T-helper 2 cell treated with Interferon-gamma antibody and Interleukin-4, amounts not matched to agents 5 μg/mL and 100 μg/mL, for 36 hours (primary cell): ENCODE results near the gene NANOS2.

Source experiments
- DNase-seq: peaks from one replicate; pipeline ENCODE4 v3.0.0; 2021; ENCODE audit warnings: low spot score
- H3K27ac Mint-ChIP-seq: one replicate; pipeline ENCODE4 v1.8.0; 2021; ENCODE audit warnings: mild to moderate bottlenecking, mixed read lengths
- H3K27me3 Mint-ChIP-seq: one replicate; pipeline ENCODE4 v1.8.0; 2021; ENCODE audit warnings: low read depth, mixed read lengths
- H3K36me3 Mint-ChIP-seq: one replicate; pipeline ENCODE4 v1.8.0; 2021; ENCODE audit warnings: low read depth, mixed read lengths
- H3K4me1 Mint-ChIP-seq: one replicate; pipeline ENCODE4 v1.8.0; 2021; ENCODE audit warnings: low read depth, mixed read lengths
- H3K4me3 Mint-ChIP-seq: one replicate; pipeline ENCODE4 v1.8.0; 2022; ENCODE audit warnings: mild to moderate bottlenecking, moderate library complexity, mixed read lengths
- H3K9me3 Mint-ChIP-seq: one replicate; pipeline ENCODE4 v1.8.0; 2021; ENCODE audit warnings: mixed read lengths

NANOS2 gene

DNA sequence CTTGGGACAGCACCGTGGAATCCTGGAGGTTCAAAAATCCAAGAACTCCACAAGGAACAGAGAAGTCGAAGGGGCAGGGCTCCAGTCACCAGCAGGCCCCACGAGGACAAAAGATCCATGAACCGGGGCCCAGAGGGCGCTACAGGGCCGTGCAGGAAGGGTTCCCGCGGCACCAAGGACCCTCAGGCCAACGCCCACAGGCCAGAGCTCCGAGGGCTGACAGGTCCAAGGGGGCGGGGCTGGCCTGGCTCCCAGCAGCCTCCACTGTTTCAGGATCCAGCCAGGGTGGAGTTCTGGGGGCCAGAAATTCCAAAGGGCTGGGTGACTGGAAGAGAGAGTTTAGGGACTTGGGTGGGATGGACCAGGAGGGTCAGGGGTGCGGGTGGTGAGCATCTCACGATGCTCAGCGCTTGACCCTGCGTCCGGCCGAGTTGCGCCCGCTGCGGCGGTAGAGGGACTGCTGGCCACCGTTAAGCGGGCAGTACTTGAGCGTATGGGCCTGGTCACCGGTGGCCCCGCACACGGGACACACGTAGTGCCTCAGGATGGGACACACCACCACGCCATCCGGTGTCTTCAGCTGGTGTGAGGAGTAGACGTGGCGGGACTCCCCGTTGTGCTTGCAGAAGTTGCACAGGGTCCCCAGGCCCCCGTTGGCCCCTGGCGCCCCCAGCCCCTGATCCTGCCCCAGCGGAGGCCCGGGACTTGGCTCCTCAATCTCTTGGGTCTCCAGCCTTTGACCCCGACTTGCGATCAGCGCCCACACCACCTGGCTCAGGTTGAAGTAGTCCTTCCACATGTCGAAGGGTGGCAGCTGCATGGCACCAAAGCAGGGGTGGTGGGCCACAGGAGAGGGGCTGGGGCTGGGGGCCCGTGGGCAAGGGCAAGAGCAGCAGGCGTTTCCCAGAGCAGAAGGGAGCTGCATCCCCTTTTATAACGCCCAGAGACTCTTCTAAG, at the start of gene NANOS2:
TSS of gene NANOS2 (minus strand) at position 905 of the 957 bp plus-strand sequence. CDS start at position 820, 85 bp downstream.
- peaks cover 21% of the 10 kb centered on the region for H3K4me1 Mint-ChIP-seq
- H3K4me3 Mint-ChIP-seq, result no peak within 1 kb of the TSS
- H3K27ac Mint-ChIP-seq, result no peak within 1 kb of the TSS
- no peaks in the 10 kb centered on the region for H3K36me3 Mint-ChIP-seq
- no peaks in the 10 kb centered on the region for H3K9me3 Mint-ChIP-seq
- H3K27me3 Mint-ChIP-seq, result no peaks in the 10 kb centered on the region
- no peak for DNase-seq

DNA sequence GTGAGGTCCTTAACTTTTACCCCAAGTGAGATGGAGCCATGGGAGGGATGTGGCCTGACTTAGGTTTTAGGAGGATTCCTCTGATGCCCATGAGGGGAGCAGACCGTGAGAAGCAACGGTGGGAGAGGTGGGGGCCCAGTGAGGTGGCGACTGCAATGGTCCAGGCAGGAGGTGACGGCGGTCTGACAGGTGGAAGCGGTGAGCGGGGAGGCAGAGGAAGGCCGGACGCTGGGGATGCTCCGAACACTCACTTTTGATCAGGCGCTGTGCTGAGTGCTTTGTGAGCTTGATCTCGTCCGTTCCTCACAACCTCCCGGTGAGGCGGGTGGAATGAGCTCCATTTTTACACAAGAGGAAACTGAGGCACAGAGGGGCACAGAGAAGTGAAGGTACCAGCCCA, 47.4 kb upstream of the NANOS2 start:
- no peaks in the 10 kb centered on the region for H3K4me1 Mint-ChIP-seq
- H3K27me3 Mint-ChIP-seq, result peaks cover 39% of the 10 kb centered on the region
- no peak overlapping the region for H3K4me3 Mint-ChIP-seq
- no peaks in the 10 kb centered on the region for H3K36me3 Mint-ChIP-seq
- DNase-seq, result no peak
- H3K27ac Mint-ChIP-seq, result no peak overlapping the region
- H3K9me3 Mint-ChIP-seq, result no peaks in the 10 kb centered on the region

DNA sequence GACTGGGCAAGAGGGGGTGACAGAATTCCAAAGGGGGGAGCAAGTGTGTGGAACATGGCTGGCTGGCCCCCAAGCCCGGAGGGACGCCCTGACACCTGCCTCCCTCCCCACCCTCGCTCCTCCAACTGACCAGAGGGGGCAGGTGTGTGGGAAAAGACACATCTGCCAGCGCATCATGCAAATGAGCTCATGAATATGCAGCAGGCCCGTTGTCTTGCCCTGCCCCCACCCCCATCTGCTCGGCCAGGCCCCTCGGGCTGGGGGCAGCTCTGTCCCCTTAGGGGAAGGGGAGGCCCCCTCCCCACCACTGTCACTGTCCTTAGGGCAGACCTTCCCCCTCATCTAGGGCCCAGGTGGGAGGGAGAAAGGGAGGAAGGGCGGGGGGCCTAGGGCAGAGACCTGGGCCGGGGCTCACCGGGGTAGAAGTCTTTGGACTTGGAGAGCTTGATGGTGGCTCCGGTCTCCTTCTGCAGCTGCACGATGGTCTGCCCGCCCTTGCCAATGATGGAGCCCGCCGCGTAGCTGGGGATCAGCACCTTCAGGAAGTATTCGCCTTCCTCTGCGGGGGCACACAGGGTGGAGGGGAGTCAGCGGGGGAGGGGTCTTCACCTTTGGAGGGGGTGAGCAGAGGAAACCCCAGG, 46.1 kb upstream of the NANOS2 start:
- Mint-ChIP-seq H3K27ac (no peak overlapping the region), H3K4me1 (no peaks in the 10 kb centered on the region), H3K4me3 (no peak overlapping the region), H3K9me3 (no peaks in the 10 kb centered on the region), H3K36me3 (no peaks in the 10 kb centered on the region), H3K27me3 (peaks cover 35% of the 10 kb centered on the region)
- DNase-seq, result no peak

DNA sequence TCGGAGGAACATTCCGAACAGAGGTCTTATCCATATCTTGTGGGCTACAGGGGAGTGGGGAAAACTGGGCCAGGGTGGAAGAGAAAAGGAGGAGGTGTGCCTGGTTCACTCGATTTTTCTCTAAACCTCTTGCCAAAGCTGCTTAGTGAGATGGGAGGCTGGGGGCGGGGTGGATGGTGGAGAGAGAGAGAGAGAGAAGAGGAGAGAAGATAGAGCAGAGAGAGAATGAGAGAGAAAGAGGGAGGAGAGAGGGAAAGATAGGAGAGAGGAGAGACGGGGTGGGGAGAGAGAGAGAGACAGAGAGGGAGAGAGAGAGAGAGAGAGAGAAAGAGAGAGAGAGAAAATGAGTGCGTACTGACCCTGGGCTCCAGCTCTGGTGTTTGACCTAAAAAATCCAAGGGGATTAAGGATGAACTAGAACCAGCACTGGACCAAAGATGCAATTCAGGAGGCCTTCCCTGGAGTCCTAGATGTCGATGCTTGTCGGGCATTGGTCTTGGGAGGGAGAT, 45.0 kb upstream of the NANOS2 start:
- no peaks in the 10 kb centered on the region for H3K9me3 Mint-ChIP-seq
- no peak overlapping the region for H3K27ac Mint-ChIP-seq
- H3K4me3 Mint-ChIP-seq, result no peak overlapping the region
- peaks cover 38% of the 10 kb centered on the region for H3K27me3 Mint-ChIP-seq
- peaks cover 6% of the 10 kb centered on the region for H3K4me1 Mint-ChIP-seq
- DNase-seq, result no peak
- H3K36me3 Mint-ChIP-seq, result no peaks in the 10 kb centered on the region

DNA sequence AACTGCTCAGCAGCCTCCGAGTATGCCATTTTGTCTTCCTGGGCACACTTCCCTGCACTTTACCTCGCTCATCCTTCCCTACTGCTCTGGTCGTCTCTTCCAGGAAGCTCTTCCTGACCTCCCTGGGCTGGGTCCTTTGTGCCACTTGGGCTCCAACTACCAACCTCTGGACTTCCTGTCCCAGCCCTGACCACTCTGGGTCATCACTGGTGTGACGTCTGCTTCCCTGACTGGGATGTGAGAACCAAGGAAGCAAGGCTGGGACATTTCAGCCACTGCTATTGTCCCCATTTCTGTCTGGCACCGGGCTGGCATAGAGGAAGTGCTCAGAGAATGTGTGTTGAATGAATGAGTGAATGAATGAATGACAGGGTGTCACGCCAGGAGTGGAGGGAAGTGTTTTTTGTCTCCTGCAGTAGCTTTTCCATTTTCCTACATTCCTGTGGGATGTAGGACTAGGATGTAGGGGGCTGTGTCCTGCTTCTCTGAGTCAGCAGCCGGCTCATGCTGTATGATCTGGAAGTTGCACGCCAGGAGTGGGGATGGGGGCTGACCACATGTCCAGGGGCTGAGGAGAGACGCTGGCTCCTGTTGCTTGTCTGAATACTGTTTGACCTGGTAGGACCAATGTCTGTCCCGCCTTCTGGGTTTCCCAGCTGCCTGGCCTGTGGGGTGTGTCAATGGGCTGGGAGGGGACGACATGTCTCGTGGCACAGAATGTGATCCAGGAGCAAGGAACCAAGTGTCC, 44.4 kb upstream of the NANOS2 start:
- Mint-ChIP-seq H3K4me1 (peaks cover 6% of the 10 kb centered on the region), H3K27ac (no peak overlapping the region), H3K27me3 (peaks cover 38% of the 10 kb centered on the region), H3K9me3 (no peaks in the 10 kb centered on the region), H3K36me3 (no peaks in the 10 kb centered on the region), H3K4me3 (no peak overlapping the region)
- no peak for DNase-seq

DNA sequence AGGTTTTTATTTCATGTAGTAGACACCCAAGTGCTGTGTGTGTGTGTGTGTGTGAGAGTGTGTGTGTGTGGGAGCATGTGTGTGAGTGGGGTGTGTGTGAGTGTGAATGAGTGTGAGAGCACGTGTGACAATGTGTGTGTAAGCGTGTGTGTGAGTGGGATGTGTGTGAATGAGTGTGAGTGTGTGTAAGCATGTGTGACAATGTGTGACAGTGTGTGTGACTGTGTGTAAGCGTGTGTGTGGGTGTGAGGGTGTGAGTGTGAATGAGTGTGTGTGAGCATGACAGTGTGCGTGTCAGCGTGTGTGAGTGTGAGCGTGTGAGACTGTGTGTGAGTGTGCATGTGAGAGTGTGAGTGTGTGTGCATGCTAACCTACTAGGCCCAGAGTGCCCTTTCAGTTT, 43.7 kb upstream of the NANOS2 start:
- H3K27ac Mint-ChIP-seq, result no peak overlapping the region
- DNase-seq, result no peak
- H3K4me3 Mint-ChIP-seq, result no peak overlapping the region
- peaks cover under 1% of the 10 kb centered on the region for H3K9me3 Mint-ChIP-seq
- H3K36me3 Mint-ChIP-seq, result no peaks in the 10 kb centered on the region
- H3K27me3 Mint-ChIP-seq, result peaks cover 36% of the 10 kb centered on the region
- H3K4me1 Mint-ChIP-seq, result peaks cover 8% of the 10 kb centered on the region

DNA sequence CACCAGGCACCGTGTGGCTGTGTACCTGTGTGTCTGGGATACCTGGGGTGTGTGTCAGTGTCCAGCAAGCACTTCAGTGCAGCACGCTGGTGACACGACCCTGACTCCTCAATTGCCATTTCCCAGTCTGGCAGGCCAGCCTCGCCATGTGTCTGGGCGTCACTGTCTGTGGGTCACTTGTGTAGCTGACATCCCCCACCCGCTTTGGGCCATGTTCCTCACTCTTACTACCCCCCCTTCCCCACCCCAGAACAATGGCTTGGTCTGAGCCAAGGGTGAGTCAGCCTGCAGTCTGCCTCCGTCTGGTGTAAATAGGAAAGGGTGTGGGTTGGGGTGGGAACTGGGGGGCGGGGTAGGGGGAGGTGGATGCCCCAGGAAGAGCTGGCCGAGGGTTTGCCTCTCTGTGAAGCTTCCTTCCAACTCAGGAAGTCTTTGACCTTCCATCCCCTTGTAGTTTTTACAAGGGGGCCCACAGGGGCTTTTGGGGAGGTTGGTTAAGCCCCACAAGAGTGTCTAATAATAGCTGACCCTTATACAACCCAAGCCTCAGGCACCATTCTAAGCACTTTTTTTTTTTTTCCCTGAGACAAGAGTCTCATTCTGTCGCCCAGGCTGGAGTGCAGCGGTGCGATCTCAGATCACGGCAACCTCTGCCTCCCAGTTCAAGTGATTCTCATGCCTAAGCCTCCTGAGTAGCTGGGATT, 41.5 kb upstream of the NANOS2 start:
- H3K27me3 Mint-ChIP-seq, result peaks cover 32% of the 10 kb centered on the region
- no peak for DNase-seq
- peaks cover 4% of the 10 kb centered on the region for H3K9me3 Mint-ChIP-seq
- no peak overlapping the region for H3K4me3 Mint-ChIP-seq
- H3K27ac Mint-ChIP-seq, result no peak overlapping the region
- H3K36me3 Mint-ChIP-seq, result no peaks in the 10 kb centered on the region
- H3K4me1 Mint-ChIP-seq, result peaks cover 15% of the 10 kb centered on the region

DNA sequence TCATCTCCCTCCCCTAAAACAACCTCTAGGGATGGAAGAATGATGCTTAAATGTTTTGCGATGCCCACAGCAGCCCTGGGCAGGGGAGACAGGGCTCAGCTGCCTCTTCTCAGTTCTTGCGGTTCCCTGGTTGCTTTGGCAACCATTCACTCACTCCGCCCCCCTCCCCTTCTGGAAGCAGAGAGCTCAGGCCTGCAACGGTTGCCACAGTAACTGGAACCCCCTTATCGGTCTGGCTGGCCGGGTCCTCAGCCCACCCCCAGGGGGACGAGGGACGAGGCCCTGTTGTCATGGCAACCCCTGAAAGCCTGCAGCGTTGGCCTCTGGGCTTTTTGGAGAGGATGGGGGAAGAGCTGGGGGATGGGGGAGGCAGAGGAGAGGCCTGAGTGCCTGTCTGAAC, 39.6 kb upstream of the NANOS2 start:
- Mint-ChIP-seq H3K36me3 (no peaks in the 10 kb centered on the region), H3K4me3 (no peak overlapping the region), H3K9me3 (peaks cover 4% of the 10 kb centered on the region), H3K27me3 (peaks cover 17% of the 10 kb centered on the region), H3K27ac (no peak overlapping the region), H3K4me1 (peaks cover 15% of the 10 kb centered on the region)
- DNase-seq, result no peak

DNA sequence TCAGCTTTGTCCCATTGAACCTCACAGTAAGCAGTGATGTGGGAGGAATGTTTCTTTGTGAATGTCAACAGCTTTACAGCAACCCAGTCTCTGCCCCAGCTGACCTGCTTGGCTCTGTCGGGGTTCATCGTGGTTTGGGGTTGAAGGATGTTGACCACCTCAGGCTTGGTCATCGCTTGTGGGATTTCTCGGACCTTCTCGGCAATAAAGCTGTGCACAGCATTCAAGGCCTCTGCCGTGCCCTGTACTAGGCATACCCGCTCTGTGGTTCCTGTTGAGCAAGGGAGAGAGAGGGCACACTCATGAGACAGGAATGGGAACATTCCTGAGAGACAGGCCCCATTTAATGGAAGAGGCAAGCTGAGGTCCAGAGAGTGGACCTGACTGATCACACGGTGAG, 39.1 kb upstream of the NANOS2 start:
- Mint-ChIP-seq H3K4me3 (no peak overlapping the region), H3K36me3 (no peaks in the 10 kb centered on the region)

DNA sequence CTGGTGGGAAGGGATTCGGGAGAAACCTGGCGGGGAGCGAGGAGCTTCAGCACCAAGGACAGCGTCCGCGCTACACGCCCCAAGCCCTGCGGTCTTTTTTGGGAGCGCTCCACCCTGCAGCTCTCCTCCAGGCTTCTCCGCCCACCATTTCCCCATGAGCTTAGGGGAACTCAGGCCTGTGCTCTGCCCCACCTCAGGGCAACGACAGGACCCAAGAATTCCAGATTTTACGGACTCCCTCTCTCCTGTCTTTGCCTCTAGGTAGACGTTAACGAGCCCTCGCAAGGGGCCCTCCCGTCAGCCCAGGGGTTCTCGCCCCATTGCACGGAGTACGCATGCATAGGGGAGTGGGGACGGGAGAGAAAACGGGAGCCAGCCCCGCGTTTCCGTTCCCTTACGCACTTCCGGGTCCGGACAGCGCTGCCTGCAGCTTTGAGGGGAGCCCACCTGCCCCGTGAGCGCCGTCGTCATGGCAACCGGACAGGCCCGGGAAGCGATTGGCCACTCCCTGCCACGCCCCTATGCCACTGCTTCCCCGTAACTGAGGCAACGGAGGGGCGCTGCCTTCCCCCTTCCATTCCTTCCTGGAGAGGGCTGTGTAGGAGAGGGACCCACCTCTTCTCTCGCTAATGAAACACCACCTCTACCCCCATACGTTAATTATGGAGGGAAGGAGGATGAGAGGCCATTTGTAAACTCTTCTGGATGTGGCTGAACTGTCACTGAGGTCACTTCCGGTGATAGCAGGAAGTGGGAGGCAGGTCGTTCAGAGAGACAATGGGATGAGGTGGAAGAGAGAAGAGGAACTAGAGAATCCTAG, 38.3 kb upstream of the NANOS2 start:
- H3K36me3 Mint-ChIP-seq, result no peaks in the 10 kb centered on the region

More for the DNA sequence above, 39.1 kb upstream of the NANOS2 start:
- Mint-ChIP-seq H3K9me3 (peaks cover 4% of the 10 kb centered on the region), H3K27me3 (peaks cover 13% of the 10 kb centered on the region), H3K27ac (no peak overlapping the region), H3K4me1 (peaks cover 15% of the 10 kb centered on the region)
- no peak for DNase-seq

DNA sequence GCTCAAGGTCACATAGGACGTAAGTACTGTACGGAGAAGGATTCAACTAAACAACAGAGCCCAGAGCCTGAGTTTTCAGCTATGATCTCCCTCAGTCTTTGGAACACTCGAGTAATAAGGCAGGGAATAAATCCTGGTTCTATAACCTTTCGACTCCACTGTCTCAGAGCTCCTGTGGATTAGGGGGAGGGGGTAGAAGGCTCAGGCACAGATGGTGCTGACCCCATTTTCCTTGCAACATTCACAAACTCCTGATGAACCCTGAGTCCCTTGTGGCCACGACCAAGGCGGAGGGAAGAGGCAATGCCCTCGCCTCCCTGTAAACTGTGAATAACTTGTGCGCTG, 37.7 kb upstream of the NANOS2 start:
- no peak overlapping the region for H3K27ac Mint-ChIP-seq
- peaks cover 10% of the 10 kb centered on the region for H3K27me3 Mint-ChIP-seq
- H3K4me3 Mint-ChIP-seq, result peak overlapping the region; percentile 78
- no peak for DNase-seq
- no peaks in the 10 kb centered on the region for H3K36me3 Mint-ChIP-seq
- H3K9me3 Mint-ChIP-seq, result peaks cover 4% of the 10 kb centered on the region
- H3K4me1 Mint-ChIP-seq, result peaks cover 15% of the 10 kb centered on the region

More for the DNA sequence above, 38.3 kb upstream of the NANOS2 start:
- H3K4me3 Mint-ChIP-seq, result peak overlapping the region; percentile 78
- H3K27me3 Mint-ChIP-seq, result peaks cover 10% of the 10 kb centered on the region
- peak overlapping the region; percentile 70 for H3K27ac Mint-ChIP-seq
- peaks cover 4% of the 10 kb centered on the region for H3K9me3 Mint-ChIP-seq
- peaks cover 15% of the 10 kb centered on the region for H3K4me1 Mint-ChIP-seq
- peak; percentile 30 for DNase-seq

DNA sequence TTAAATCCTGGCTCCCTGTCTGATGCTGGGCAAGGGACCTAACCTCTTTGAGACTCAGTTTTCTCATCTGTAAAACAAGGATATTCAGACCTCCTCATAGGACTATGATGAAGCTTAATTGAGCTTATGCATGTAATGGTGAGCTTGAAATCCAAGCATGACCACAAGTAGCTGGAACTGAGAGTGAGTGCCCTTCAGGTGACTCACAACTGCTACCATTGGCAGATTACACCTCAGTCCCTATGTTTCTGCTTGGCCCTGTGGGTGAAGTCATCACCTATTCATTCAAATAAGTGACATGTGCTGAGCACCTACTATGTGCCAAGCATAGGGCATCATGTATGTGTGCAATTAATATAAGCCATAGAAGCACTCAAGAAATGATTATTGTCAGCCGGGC, 33.3 kb upstream of the NANOS2 start:
- peaks cover 4% of the 10 kb centered on the region for H3K4me1 Mint-ChIP-seq
- H3K9me3 Mint-ChIP-seq, result no peaks in the 10 kb centered on the region
- H3K4me3 Mint-ChIP-seq, result no peak overlapping the region
- no peaks in the 10 kb centered on the region for H3K36me3 Mint-ChIP-seq
- peaks cover 11% of the 10 kb centered on the region for H3K27me3 Mint-ChIP-seq
- no peak for DNase-seq
- no peak overlapping the region for H3K27ac Mint-ChIP-seq

DNA sequence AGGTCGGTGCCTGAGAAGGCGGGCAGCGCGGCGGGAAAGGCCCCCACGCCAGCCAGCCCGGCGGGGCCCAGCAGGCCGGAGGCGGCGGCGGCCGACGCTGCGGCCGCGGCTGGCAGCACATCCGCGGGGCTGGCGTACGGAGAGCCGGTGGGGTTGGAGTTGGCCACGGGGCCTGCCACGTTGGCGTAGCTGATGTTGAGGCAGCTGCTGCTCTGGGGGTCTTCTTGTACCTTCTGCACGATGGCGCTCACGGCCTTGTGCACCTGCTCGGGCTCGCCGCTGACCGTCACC, 25.9 kb upstream of the NANOS2 start:
- Mint-ChIP-seq H3K4me1 (peaks cover 5% of the 10 kb centered on the region), H3K27me3 (peaks cover 30% of the 10 kb centered on the region), H3K27ac (no peak overlapping the region), H3K4me3 (no peak overlapping the region), H3K9me3 (peaks cover 4% of the 10 kb centered on the region), H3K36me3 (peaks cover 4% of the 10 kb centered on the region)
- DNase-seq, result no peak
